ENCODE measurements around the gene TRPC4AP.

TRPC4AP gene

GRCh38 chr20:35011589-35012226, 80.9 kb downstream of the TRPC4AP start:
- no peaks in the 10 kb centered on the region for H3K27me3 ChIP-seq (ENCODE audit: low read depth, low read length)
- peaks cover 67 to 85% of the 10 kb centered on the region in 2 donors for H3K36me3 ChIP-seq (ENCODE audit: control insufficient read depth in 1 of 2, insufficient read depth in 2 of 2, low read length in 2 of 2)
- H3K27ac ChIP-seq (ENCODE audit: low read length) = no peak overlapping the region
- H3K9me3 ChIP-seq (ENCODE audit: control insufficient read depth in 1 of 2, low read length in 2 of 2) = no peaks in the 10 kb centered on the region
- peaks cover 0 to 4% of the 10 kb centered on the region in 2 donors for H3K4me1 ChIP-seq (ENCODE audit: control insufficient read depth in 1 of 2, insufficient read depth in 2 of 2, low read length in 2 of 2)
- no peak overlapping the region for H3K4me3 ChIP-seq (ENCODE audit: low read depth in 1 of 2, low read length in 2 of 2)

GRCh38 chr20:35010405-35011192, 82.0 kb downstream of the TRPC4AP start:
- no peak overlapping the region for H3K27ac ChIP-seq (ENCODE audit: low read length)
- no peaks in the 10 kb centered on the region for H3K27me3 ChIP-seq (ENCODE audit: low read depth, low read length)
- H3K4me1 ChIP-seq (ENCODE audit: control insufficient read depth in 1 of 2, insufficient read depth in 2 of 2, low read length in 2 of 2) = peaks cover 0 to 4% of the 10 kb centered on the region in 2 donors
- no peaks in the 10 kb centered on the region for H3K9me3 ChIP-seq (ENCODE audit: control insufficient read depth in 1 of 2, low read length in 2 of 2)
- H3K36me3 ChIP-seq (ENCODE audit: control insufficient read depth in 1 of 2, insufficient read depth in 2 of 2, low read length in 2 of 2) = peaks cover 70 to 89% of the 10 kb centered on the region in 2 donors
- no peak overlapping the region for H3K4me3 ChIP-seq (ENCODE audit: low read depth in 1 of 2, low read length in 2 of 2)

GRCh38 chr20:35009665-35010328, 82.8 kb downstream of the TRPC4AP start:
- H3K9me3 ChIP-seq (ENCODE audit: control insufficient read depth in 1 of 2, low read length in 2 of 2) = no peaks in the 10 kb centered on the region
- H3K4me1 ChIP-seq (ENCODE audit: control insufficient read depth in 1 of 2, insufficient read depth in 2 of 2, low read length in 2 of 2) = peaks cover 0 to 4% of the 10 kb centered on the region in 2 donors

DNA sequence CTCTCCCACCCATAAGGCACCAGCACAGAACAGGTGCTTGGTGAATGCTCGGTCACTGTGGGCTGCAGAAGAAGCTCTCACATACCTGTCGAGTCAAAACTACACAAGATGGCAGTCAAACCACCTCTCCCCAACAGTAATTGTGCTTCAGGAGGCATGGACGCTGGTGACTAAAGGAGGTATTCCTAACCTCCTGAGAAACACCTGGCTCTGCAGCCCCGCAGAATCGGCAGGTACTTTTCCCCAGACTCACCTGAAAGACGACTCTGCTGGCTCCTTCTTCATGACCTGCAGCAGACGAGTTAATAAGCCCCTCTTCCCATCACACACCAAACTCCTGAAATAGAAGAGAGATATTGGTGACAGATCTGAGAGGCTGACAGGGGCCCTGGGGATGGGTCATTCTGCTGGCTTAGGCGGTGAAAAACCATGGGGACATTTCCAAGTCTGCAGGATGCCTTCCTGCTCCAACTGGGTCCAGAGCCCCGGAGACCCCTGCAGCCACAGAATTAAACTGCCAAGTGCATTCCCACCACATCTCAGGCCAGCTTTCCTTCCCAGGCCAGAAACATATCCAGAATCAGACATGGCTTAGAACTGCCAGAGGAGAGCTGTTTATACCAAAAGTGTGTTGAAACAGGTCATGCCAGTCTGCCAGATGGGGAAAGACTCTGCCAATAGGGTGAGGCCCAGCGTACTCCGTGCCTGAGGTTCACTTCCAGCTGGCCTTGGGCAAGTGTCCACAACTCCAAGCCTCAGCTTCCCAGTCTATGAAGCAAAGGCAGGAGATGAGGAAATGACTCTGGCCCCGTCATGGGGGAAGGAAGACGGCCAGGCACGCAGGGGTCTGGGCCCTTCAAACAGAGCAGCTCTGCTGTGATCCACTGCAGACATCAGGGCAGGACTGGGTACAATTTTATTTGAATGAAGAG, 83.9 kb downstream of the TRPC4AP start:
- Histone ChIP-seq H3K9me3 (ENCODE audit: control insufficient read depth in 1 of 2, low read length in 2 of 2) (no peaks in the 10 kb centered on the region), H3K27ac (ENCODE audit: low read length) (no peak overlapping the region), H3K36me3 (ENCODE audit: control insufficient read depth in 1 of 2, insufficient read depth in 2 of 2, low read length in 2 of 2) (peaks cover 85 to 93% of the 10 kb centered on the region in 2 donors), H3K27me3 (ENCODE audit: low read depth, low read length) (no peaks in the 10 kb centered on the region), H3K4me1 (ENCODE audit: control insufficient read depth in 1 of 2, insufficient read depth in 2 of 2, low read length in 2 of 2) (peaks cover 0 to 4% of the 10 kb centered on the region in 2 donors), H3K4me3 (ENCODE audit: low read depth in 1 of 2, low read length in 2 of 2) (no peak overlapping the region)

More at GRCh38 chr20:35009665-35010328, 82.8 kb downstream of the TRPC4AP start:
- Histone ChIP-seq H3K27ac (ENCODE audit: low read length) (no peak overlapping the region), H3K27me3 (ENCODE audit: low read depth, low read length) (no peaks in the 10 kb centered on the region), H3K36me3 (ENCODE audit: control insufficient read depth in 1 of 2, insufficient read depth in 2 of 2, low read length in 2 of 2) (peaks cover 77 to 89% of the 10 kb centered on the region in 2 donors), H3K4me3 (ENCODE audit: low read depth in 1 of 2, low read length in 2 of 2) (no peak overlapping the region)

DNA sequence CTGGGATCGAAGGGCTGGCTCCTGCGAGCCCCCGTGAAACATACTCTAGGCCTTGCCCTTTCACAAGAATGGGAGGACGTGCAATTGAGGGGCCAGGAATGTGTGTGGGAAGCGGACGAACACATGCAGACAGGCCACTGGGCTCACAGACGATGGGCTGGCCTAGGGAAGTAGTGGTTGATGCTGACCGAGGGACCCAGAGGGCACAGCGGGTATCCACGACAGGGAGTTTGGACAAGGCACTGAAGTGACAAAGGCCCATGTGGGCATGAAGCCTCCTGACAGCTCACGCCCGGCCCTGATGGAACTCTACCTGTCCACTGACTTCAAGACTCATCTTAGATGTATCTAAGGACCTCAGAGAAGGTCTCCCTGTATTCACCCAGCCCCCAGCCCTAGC, 84.7 kb downstream of the TRPC4AP start:
- no peaks in the 10 kb centered on the region for H3K9me3 ChIP-seq (ENCODE audit: control insufficient read depth in 1 of 2, low read length in 2 of 2)
- H3K4me3 ChIP-seq (ENCODE audit: low read depth in 1 of 2, low read length in 2 of 2) = no peak overlapping the region
- H3K27me3 ChIP-seq (ENCODE audit: low read depth, low read length) = no peaks in the 10 kb centered on the region
- peaks cover 83 to 95% of the 10 kb centered on the region in 2 donors for H3K36me3 ChIP-seq (ENCODE audit: control insufficient read depth in 1 of 2, insufficient read depth in 2 of 2, low read length in 2 of 2)
- peaks cover 0 to 2% of the 10 kb centered on the region in 2 donors for H3K4me1 ChIP-seq (ENCODE audit: control insufficient read depth in 1 of 2, insufficient read depth in 2 of 2, low read length in 2 of 2)
- no peak overlapping the region for H3K27ac ChIP-seq (ENCODE audit: low read length)

- Histone ChIP-seq H3K27me3 (ENCODE audit: low read depth, low read length) (no peaks in the 10 kb centered on the region), H3K9me3 (ENCODE audit: control insufficient read depth in 1 of 2, low read length in 2 of 2) (no peaks in the 10 kb centered on the region), H3K4me1 (ENCODE audit: control insufficient read depth in 1 of 2, insufficient read depth in 2 of 2, low read length in 2 of 2) (no peaks in the 10 kb centered on the region), H3K4me3 (ENCODE audit: low read depth in 1 of 2, low read length in 2 of 2) (no peak overlapping the region), H3K36me3 (ENCODE audit: control insufficient read depth in 1 of 2, insufficient read depth in 2 of 2, low read length in 2 of 2) (peaks cover 82 to 95% of the 10 kb centered on the region in 2 donors), H3K27ac (ENCODE audit: low read length) (no peak overlapping the region)
Observed at GRCh38 chr20:35007413-35007812, 85.2 kb downstream of the TRPC4AP start.

DNA sequence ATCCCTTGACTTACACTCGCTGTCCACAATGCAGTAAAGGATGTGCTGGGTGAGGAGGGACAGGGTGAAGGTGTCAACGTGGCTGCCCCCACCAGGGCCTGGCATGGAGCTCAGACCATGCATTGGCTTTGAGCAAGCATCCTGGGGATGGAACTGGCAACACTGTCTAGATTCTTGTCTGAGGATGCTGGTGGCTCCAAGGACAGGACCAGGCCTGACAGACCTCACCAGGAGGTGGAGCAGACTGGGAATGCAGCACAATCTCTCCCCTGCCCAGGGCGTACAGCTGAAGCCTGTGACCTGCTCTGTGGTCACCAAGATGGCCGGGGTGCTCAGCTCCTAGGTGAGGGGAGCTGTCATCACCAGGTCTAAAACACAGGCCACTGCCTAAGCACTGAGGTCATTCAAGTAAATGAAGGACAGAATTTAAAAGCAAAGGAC, 86.1 kb downstream of the TRPC4AP start:
- H3K36me3 ChIP-seq (ENCODE audit: control insufficient read depth in 1 of 2, insufficient read depth in 2 of 2, low read length in 2 of 2) = peaks cover 79 to 95% of the 10 kb centered on the region in 2 donors
- H3K4me1 ChIP-seq (ENCODE audit: control insufficient read depth in 1 of 2, insufficient read depth in 2 of 2, low read length in 2 of 2) = no peaks in the 10 kb centered on the region
- H3K27ac ChIP-seq (ENCODE audit: low read length) = no peak overlapping the region

GRCh38 chr20:35006009-35006408, 86.6 kb downstream of the TRPC4AP start:
- Histone ChIP-seq H3K4me3 (ENCODE audit: low read depth in 1 of 2, low read length in 2 of 2) (no peak overlapping the region), H3K4me1 (ENCODE audit: control insufficient read depth in 1 of 2, insufficient read depth in 2 of 2, low read length in 2 of 2) (no peaks in the 10 kb centered on the region), H3K9me3 (ENCODE audit: control insufficient read depth in 1 of 2, low read length in 2 of 2) (no peaks in the 10 kb centered on the region), H3K36me3 (ENCODE audit: control insufficient read depth in 1 of 2, insufficient read depth in 2 of 2, low read length in 2 of 2) (peaks cover 77 to 95% of the 10 kb centered on the region in 2 donors), H3K27me3 (ENCODE audit: low read depth, low read length) (no peaks in the 10 kb centered on the region), H3K27ac (ENCODE audit: low read length) (no peak overlapping the region)

More for the DNA sequence above, 86.1 kb downstream of the TRPC4AP start:
- no peaks in the 10 kb centered on the region for H3K9me3 ChIP-seq (ENCODE audit: control insufficient read depth in 1 of 2, low read length in 2 of 2)
- no peaks in the 10 kb centered on the region for H3K27me3 ChIP-seq (ENCODE audit: low read depth, low read length)
- H3K4me3 ChIP-seq (ENCODE audit: low read depth in 1 of 2, low read length in 2 of 2) = no peak overlapping the region

DNA sequence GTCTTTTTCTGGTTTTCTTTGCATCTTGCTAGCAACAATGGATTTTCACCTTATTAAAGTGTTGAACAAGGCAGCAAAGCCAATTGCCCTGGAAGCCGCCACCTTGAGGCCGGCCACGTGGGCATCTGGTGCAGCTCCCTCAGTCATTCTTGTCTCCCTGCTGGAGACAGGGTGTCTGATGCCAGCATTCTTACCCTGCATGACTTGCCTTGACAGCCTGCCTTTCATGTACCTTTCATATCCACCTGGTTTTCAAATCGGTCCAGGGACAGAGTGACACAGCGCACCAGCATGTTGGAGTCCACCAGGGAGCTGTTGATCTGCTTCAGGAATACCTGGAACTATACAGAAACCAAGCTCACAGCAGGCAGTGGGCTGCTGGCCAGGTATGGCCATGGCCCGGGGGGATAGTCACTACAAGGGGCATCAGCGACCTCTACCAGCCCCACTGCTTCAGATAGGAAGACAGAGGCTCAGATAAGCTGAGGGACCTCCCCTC, 87.1 kb downstream of the TRPC4AP start:
- H3K4me1 ChIP-seq (ENCODE audit: control insufficient read depth in 1 of 2, insufficient read depth in 2 of 2, low read length in 2 of 2) = no peaks in the 10 kb centered on the region
- no peak overlapping the region for H3K4me3 ChIP-seq (ENCODE audit: low read depth in 1 of 2, low read length in 2 of 2)
- H3K36me3 ChIP-seq (ENCODE audit: control insufficient read depth in 1 of 2, insufficient read depth in 2 of 2, low read length in 2 of 2) = peaks cover 77 to 96% of the 10 kb centered on the region in 2 donors
- no peaks in the 10 kb centered on the region for H3K27me3 ChIP-seq (ENCODE audit: low read depth, low read length)
- no peaks in the 10 kb centered on the region for H3K9me3 ChIP-seq (ENCODE audit: control insufficient read depth in 1 of 2, low read length in 2 of 2)
- H3K27ac ChIP-seq (ENCODE audit: low read length) = no peak overlapping the region

DNA sequence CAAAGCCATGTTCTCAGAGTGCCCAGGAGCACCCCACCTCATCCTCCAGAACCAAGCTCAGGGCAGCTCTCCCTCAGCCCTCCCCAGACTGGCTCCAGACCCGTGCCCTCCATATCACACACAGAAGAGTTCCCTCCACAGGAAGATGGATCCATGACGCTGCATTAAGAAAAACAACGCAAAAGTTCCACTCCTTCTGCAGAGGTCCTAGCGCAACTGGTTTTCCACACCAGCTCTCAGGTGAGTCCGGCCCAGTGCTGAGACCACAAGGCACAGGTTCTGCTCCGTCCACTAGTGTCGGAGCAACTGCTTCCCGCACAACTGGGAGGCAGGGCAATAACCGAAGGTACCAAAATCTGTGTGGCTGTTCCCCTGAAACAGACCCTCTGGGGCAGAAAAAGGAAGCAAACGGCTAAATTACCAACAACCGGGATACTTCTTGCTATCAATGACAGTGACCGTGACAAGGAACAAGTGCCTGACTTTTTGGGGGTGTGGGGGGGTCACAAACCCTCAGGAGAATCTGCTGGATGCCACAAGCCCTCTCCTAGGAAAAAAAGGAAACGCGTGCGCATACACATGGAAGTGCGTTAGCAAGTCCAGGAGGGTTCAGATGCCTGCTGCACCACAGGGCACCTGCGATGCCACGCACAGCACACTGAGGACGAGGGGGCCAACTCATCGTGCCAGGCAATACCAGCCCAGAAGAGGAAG, 87.7 kb downstream of the TRPC4AP start:
- Histone ChIP-seq H3K27me3 (ENCODE audit: low read depth, low read length) (no peaks in the 10 kb centered on the region), H3K27ac (ENCODE audit: low read length) (no peak overlapping the region), H3K4me1 (ENCODE audit: control insufficient read depth in 1 of 2, insufficient read depth in 2 of 2, low read length in 2 of 2) (no peaks in the 10 kb centered on the region), H3K4me3 (ENCODE audit: low read depth in 1 of 2, low read length in 2 of 2) (no peak overlapping the region), H3K36me3 (ENCODE audit: control insufficient read depth in 1 of 2, insufficient read depth in 2 of 2, low read length in 2 of 2) (peaks cover 79 to 97% of the 10 kb centered on the region in 2 donors), H3K9me3 (ENCODE audit: control insufficient read depth in 1 of 2, low read length in 2 of 2) (no peaks in the 10 kb centered on the region)

Measured in muscle layer of duodenum (tissue), 2 donors.